SHP77 (cell line): Measurements from ENCODE around the gene CFAP46.

Experiments used
- DNase-seq, 2 experiments: peaks; one replicate each; lab custom pipeline; 2025; lab: John Stamatoyannopoulos, UW

Gene CFAP46

DNA sequence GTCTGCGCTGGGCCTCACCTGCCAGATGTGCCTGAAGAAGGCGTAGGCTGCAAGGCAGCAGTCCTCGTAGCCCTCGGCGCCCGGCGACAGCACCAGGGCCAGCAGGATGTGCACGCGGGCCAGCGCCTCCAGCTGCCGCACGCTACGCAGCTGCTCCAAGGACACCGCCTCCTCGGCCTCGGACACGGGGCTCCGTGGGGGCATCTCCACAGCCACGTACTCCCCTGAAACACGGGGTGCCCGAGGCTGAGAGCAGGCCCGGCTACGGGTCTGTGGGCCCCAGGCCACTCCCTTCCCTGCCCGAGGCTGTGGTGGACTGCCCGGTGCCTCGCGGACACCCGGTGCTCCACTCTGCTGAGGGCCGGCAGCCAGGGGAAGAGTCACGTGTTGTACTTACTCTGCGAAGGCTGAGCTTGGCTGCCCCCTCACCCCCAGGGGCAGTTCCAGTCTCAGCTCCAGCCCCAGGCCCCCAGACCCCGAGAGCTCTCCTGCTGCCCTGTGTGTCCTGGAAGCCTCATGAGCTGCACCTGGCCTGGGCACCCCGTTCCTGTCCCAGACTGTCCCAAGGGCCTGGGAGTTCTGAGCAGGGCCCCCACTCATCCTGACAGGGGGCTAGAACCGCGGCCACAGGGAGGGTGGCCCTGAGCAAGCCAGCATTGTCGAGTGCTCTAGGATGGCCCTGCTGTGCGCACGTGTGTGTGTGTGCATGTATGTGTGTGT lies 62.8 kb downstream of the CFAP46 start:
- DNase-seq, result no peak

DNA sequence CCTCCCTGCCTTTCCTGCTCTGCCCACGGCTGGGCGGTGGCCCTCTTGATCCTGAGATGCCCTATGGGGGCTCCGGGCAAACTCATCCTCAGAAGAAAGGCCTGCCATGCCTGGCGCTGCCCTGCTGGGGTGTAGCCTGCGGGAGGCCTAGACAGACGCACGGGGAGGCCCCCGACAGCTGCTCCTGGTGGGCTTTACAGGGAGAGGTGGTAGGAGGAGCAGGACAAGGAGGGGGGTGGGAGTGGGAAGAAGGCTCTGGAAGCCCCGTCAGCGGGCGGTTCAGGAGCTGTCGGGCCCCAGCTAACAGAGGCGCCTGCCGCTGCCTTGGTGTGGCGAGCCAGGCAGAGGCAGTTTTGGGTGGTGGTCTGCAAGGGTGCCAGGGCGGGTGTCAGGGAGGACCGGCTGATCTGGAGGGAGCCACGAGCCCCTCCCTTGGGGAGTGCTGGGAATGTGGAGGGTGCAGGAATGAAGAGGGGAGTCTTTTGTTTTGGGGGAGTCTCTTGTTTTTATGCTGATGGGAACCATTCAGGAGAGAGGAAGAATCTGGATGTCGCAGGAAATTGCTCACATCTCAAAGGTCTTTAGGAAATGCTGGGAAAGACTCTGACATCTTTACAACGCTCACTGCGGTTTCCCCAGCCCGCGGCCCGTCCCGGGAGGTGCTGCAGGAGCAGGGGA lies 63.5 kb downstream of the CFAP46 start:
- no peak for DNase-seq

DNA sequence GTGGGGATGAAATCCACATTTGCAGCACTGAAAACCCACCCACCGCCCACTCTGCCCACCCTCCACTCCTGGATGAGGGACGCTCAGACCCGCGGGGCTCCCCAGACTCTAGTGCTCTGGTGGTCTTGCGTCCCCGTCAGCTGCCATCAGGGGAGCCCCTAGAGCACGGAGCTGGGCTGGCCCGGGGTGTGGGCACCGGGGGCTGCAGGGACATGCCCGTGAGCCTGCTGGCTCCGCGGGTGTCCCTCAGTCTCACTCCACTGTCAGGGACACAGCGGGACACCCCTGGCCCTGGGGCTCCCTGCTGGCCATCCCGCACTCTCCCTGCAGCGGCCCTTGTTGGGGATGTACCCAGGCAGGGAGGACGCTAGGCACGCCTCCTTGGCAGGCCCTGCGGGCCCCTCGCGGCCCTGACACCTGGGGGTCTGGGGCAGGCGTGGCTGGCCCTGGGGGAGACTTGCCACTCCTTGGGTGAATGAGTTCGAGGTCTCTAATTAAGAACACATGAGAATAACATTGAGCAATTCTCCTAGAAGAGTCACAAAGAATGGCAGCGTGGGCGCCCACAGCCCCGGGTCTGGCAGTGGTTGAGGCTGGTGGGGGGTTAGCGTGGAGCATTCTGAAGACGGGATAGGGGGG lies 64.2 kb downstream of the CFAP46 start:
- no peak for DNase-seq

DNA sequence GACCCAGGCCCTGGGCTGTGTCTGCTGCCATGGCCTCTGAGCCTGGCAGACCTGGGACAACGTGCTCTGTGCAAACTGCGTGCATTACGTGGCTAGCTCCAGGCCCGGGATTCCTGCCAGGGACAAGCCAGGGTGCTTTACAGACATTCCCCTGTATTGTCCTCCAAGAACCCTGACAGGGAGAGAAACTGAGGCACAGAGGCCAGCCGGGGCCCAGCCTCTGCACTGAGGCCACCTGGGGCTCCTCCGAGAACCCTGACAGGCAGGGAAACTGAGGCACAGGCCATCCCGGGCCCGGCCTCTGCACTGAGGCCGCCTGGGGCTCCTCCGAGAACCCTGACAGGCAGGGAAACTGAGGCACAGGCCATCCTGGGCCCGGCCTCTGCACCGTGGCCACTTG lies 64.9 kb downstream of the CFAP46 start:
- DNase-seq, result no peak

DNA sequence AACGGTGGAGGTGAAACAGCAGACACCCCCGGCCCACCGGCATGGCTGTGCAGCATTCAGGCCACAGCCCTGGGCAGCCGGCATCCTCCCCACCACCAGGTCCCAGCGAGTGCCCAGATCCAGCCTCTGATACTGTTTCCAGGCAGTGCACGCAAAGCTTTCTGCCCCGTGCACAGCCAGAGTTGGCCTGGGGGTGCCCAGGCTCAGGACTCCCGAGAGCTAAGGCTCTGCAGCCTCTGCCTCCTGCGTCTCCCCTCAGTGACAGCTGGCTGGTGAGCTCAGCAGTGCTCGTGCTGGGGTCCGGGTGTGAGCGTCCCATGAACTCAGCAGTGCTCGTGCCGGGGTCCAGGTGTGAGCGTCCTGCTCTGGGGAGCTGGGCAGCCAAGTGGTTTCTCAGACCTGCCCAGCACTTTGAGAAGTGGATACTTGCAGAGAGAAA lies 65.4 kb downstream of the CFAP46 start:
- no peak for DNase-seq

DNA sequence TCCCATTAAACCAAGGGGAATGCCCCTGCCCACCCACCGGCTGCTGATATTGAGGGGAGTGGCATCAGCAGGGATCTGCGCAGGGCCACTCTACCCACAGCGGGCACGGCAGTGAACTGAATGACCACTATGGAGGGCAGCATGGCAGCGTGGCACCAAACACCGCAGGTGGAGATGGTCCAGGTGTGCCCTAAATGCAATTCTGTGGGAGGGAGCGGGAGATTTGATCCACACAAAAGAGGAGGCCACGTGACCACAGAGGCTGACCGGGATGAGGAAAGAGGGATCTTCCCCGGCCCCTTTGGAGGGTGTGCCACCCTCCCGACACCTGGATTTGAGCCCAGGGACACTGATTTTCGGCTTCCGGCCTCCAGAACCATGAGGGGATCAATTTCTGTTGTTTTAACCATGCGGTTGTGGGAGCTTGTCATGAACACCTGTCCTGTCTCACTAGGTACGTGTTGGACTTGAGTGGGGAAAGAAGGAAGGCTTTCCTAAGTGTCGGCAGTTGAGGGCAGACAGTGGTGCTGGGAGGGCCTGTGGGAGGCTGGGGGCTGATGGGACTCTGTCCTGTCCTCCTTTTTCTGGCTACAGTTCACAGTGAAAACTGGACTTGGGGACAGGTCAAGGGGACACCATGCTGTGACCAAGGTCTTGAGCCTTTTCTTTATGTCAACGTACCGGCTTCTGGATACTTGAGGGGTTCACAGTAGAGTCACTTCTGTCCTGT lies 66.1 kb downstream of the CFAP46 start:
- no peak for DNase-seq

DNA sequence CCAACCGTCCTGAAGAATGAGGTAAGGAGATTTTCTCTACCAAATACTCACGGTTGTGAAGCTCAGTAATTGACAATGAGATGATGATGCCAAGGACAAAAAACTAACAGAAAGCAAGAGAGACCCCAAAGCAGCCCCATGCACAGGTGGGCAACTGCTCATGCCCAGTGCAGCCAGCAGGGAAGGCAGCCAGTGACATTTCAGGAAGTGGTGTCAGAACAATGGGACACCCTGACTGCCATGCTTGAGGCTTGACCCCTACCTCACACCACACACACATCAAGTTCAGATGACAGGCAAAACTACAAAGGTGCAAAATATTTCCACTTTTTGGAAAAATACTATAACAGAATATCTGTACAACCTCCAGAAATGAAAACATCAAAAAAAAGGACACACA lies 66.9 kb downstream of the CFAP46 start:
- DNase-seq, result no peak

DNA sequence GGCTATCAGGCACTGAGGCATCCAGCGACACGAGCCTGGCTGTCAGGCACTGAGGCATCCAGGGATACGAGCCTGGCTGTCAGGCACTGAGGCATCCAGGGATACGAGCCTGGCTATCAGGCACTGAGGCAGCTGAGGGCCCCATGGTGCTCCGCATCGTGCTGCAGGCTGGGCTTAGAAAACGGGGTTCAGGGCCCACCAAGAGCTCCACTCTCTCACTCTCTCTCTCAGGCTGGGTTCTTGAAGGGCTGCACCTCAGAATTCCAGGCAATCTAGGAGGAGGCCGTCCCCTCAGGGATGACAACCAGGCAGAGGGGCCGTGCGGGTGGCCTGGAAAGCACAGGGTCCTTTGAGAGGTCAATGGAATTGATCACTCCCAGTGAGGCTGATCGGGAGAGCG lies 69.0 kb downstream of the CFAP46 start:
- no peak for DNase-seq

DNA sequence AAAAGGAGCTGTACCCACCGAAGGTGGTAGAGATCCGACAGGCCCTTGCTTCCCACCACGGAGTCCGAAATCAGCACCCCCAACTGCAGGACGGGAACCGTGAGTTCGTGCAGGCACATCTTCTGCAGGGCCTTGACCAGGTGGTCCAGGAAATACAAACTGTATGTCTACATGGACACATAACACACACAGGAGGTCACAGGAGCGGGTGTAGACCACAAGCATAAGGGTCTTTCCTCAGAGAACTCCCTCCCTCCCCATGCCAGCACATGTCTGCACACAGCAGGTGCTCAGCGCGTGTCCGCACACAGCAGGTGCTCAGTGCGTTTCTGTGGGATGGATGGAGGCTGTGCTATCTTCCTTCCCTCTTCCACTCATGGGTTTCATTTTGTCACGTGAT lies 69.7 kb downstream of the CFAP46 start:
- DNase-seq, result no peak

DNA sequence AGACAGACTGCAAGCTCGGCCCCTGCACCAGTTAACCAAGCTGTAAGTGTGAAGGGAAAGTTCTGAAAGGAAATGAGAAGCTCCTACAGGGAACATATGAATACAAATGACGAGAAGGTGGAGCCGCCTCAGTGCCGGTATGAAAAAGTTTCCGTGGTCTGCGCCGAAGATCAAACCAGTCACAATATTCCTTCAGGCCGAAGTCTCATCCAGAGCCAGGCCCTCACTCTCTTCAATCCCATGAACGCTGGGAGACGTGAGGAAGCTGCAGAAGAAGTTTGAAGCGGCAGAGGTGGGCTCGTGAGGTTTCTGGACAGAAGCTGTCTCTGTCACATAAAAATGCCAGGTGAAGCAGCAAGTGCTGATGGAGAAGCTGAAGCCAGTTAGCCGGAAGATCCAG lies 71.9 kb downstream of the CFAP46 start:
- no peak for DNase-seq

DNA sequence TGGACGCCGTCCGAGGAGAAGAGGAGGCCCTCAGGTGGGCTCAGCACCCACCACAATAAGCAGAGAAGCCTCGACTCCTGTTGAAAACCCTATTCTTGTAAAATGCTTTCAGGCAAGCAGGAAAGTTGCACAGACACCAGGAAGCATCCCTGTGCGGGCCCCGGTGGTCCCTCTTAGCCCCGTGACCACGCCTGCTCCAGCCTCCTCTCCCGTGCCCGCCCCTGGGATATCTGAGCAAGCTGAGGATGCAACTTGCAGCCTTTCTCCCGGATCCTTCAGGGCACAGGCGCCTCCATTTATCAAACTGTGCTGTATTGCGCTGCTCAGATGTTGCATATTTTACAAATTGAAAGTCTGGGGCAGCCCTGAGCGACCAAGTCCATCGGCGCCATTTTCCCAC lies 72.7 kb downstream of the CFAP46 start:
- no peak for DNase-seq

DNA sequence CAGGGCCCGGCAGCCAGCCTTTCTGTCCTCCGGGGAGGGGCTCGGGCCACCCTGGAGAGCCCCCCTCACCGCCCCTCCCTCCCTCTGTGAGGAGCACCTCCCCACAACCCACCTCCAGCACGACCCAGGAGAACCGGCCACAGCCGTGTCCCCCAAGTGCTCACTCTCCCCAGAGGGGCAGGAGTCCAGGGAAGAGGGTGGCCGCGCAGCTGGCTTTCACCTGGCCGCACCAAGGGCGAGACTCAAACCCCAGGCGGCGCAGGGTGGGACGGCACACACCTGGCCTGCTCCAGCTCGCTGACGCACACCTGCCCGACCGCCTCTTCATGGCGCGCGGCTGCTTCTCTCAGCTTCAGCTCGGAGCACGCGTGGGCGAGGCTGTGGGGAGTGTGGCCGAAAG lies 73.4 kb downstream of the CFAP46 start:
- DNase-seq, result no peak

DNA sequence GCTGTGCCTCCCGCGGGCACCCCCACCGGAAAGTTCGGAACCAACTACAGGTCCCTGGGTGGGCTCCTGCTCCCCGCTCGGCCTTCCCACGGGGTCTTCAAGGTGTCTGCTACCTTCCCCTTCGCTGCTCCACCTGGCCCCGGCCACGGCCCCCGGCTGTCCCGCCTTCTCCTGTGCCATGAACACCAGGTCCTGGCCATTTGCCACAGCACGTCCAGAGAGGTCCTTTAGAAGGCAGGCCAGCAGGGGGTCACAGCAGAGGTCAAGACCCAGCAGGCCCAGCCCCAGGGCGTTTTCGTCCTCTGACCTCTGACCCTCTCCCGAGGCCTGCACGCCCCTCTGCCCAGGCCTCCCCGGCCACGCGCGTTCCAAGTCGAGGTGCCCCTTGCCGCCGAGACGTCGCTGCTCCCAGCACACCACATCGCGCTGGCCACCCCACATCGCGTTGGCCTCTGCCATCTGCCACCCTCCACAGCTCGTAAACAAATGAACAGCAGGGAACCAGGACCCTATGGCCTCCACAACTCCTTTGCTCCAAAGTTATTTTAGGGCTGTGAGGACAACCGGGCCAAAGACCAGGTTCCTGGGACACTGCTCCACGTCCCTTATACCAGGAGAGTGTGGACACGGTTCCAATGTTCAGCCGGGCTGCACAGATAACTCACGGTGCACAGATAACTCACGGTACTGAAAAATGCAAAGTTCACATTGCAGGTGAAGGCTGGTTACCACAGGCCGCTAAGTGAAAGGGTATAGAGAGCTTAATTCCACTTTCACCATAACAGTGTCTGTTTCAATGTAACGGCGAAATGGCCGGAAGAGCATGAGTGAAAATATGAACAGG lies 74.3 kb downstream of the CFAP46 start:
- DNase-seq, result no peak

DNA sequence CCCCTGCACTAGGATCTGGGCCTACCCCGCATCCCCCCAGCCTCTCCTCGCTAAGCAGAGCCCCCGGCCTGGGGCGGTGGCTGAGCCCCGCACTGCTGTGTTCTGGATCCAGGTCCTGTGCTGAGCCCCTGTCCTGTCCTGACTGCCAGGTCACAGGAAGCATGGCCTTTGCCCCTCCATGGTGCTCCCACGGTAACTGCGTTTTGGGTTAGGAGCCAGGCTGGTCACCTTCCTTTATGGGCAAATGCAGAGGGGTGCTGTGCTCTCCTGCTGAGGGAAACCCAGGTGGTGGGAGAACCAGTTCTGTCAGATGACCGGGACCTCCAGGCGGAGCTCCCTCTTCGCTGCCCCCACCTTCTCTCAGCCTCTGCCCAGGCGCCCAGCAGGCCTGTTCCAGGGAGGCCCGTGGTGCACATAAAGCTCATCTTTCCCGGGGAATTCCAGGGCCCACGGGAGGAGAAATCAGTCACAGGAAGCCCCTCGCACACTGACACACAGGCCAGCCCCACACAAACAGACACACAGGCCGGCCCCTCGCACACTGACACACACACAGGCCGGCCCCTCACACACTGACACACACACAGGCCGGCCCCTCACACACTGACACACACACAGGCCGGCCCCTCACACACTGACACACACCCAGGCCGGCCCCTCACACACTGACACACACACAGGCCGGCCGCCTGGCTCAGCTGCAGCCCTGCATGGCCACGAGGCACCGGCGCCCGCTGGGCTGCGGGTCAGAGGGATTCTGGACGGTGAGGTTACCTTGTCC lies 75.6 kb downstream of the CFAP46 start:
- no peak for DNase-seq

DNA sequence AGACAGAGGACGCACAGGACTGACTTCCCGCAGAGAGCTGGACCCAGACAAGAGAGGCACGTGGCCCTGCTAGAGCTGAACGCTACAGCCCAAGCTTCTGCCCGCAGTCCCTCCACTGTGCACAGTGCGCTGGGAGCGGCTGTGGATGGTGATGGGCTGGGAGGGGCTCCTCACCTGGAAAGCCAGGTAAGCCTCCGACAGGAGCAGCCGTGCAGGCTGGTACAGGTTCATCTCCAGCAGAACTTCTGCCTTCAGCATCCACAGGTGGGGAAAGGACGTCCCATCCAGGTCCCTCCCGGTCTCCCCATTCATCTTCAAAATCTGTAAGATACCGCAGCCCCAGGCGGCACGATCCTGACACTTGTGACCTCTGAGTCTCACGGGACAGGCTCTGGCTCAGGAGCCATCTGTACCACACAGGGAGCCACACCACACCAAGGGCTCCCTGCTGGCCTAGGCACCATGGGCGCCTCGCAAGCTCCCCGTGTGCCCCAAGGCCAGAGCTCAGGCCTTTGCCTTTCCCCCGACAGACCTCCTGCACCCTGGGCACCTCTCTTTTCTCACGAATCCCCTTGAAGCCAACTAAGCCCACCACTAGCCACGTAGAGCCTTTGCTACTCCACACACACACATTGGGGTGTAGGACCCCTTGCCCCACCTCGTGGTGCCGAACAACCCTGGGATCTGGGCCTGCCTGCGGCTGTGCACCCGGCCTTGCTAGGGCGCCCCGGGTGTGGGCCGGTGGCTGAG lies 76.3 kb downstream of the CFAP46 start:
- no peak for DNase-seq

DNA sequence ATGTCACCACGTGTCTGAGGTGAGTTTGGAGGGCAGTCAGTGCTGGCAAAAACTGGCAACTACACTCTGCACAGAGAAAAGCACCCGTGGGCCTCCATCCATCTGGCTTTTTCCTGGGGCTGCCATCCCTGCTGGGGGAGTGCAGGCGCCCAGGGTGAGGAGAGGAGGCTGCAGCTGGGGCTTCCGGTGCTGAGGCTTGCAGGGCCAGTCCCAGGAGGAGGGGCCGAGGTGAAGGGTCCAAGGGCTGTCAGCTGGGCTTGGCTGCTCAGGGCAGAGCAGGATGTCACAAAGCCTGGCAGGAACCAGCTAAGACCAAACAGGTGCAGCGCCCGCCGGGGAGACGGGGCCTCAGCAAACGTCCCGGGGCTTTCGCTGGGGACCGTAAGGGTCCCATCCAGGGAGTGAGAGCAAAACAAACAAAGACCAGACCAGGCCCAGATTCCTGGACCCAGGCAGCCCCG lies 77.2 kb downstream of the CFAP46 start:
- DNase-seq, result no peak

DNA sequence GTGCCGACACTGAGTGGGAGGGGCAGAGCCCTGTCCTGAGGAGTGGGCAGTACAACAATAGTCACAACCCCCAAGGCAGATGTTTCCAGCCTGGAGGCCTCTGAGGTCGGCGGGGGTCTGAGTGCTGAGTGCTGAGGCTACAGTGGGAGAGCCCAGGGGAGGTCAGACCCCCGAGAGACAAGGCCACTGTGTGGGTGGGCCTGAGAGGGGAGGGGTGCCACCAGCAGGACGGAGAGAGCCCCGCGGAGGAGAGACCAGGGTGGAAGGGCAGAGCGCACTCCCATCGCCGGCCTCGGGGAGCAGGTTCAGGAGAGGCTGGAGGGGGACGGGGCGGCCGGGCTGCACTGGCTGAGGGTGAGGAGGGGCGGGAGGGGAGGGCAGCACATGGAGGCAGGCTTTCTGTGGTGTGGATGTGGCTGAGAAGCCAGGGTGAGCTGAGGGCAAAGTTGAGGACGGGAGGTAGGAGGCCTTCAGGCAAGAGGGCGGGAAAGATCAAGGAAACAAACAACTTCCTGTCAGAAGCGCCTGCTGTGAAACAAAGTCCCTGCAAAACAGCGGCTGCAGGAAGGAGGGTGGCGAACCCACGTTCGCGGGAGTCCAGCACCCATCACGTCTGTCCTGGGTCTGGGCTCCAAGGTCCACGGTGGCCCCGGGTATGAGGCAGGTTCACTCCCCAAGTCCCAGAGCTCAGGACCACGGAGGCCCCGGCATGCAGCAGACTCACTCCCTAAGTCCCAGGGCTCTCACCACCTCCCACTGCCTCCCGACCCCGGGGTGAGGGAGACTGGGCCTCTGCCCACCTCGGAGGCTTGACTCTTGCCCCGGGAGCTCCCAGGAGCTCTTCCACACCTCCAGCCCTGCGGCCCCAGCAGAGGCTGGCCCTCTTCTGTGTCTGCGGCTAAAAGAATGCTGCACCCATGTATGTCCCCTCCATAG lies 79.6 kb downstream of the CFAP46 start:
- no peak for DNase-seq

DNA sequence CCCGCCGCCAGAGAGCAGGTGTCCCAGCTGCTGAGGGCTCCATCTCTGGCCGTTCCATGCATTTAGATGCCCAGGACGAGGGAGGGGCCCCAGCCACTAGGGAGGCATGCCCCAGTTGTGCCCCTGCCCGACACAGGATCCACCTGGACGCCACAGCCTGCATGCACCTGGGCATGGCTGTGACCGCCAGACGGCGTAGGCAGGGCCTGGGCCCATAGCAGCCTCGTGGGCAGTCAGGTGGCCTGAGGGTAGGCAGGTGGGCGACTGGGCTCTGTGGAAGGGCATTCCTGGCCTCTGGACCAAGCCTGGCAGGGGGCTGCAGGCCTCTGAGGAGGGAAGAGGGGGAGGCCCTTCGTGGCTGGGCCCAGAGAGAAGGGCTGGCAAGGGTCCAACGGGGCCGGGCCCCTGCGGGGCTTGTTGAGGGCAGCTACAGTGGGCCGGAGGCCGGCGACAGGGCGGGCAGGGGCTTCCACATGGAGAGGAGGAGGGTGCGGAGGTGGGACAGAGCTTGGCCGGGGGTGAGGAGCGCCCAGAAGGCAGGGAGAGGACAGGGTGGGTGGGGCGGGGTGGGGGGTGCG lies 80.4 kb downstream of the CFAP46 start:
- DNase-seq, result no peak
